ENCODE data around the gene GPR68. TPM values are rescaled to one million over a fixed set of nuclear protein-coding genes. Genes with fewer than 3 reads are reported as not detected.
"Not testable (repeated sequence)": the region's sequence is repeated elsewhere in the genome, so short reads cannot be mapped to it uniquely, and the experiment has no call there.

Gene GPR68
- total RNA-seq, 1 donor, result 8.0 TPM

GRCh38 chr14:91229743-91230200 lies 14.7 kb downstream of the GPR68 start:
- no peak for TF ChIP-seq CTCF (IDR thresholded peaks at IDR 0.05; ENCODE audit: extremely low read depth, low read depth, low read length)
- Histone ChIP-seq H3K36me3 (ENCODE audit: insufficient read depth, low read length) (peaks cover 13% of the 10 kb centered on the region), H3K27ac (ENCODE audit: low read depth, low read length) (peak overlapping the region; percentile 74), H4K20me1 (ENCODE audit: insufficient read depth, low read length) (no peaks in the 10 kb centered on the region), H2AFZ (ENCODE audit: low read length) (no peak overlapping the region), H3K4me2 (ENCODE audit: insufficient read depth, low read length) (peak overlapping the region; percentile 40), H3K4me3 (ENCODE audit: insufficient read depth, low read length) (no peak overlapping the region), H3K27me3 (ENCODE audit: insufficient read depth, low read length) (no peaks in the 10 kb centered on the region), H3K9me3 (ENCODE audit: low read depth, low read length) (no peaks in the 10 kb centered on the region), H3K79me2 (ENCODE audit: insufficient read depth, low read length) (no peaks in the 10 kb centered on the region), H3K4me1 (ENCODE audit: insufficient read depth, low read length) (peaks cover 48% of the 10 kb centered on the region)
- DNase-seq (ENCODE audit: insufficient read length, low spot score, missing footprints), result peak; percentile 86

- H3K4me3 ChIP-seq (ENCODE audit: insufficient read depth, low read length), result no peak overlapping the region
- H3K9me3 ChIP-seq (ENCODE audit: low read depth, low read length), result no peaks in the 10 kb centered on the region
- H4K20me1 ChIP-seq (ENCODE audit: insufficient read depth, low read length), result no peaks in the 10 kb centered on the region
- H3K27me3 ChIP-seq (ENCODE audit: insufficient read depth, low read length), result no peaks in the 10 kb centered on the region
- no peak for DNase-seq (ENCODE audit: insufficient read length, low spot score, missing footprints)
- peaks cover 49% of the 10 kb centered on the region for H3K4me1 ChIP-seq (ENCODE audit: insufficient read depth, low read length)
- H3K79me2 ChIP-seq (ENCODE audit: insufficient read depth, low read length), result no peaks in the 10 kb centered on the region
- TF ChIP-seq CTCF (IDR thresholded peaks at IDR 0.05; ENCODE audit: extremely low read depth, low read depth, low read length), result no peak
- H3K4me2 ChIP-seq (ENCODE audit: insufficient read depth, low read length), result peak overlapping the region; percentile 40
- H3K27ac ChIP-seq (ENCODE audit: low read depth, low read length), result peak overlapping the region; percentile 74
- H3K36me3 ChIP-seq (ENCODE audit: insufficient read depth, low read length), result peaks cover 10% of the 10 kb centered on the region
- H2AFZ ChIP-seq (ENCODE audit: low read length), result no peak overlapping the region
These were observed 15.5 kb downstream of the GPR68 start for GRCh38 chr14:91229005-91229382.

- DNase-seq (ENCODE audit: insufficient read length, low spot score, missing footprints), result peak; percentile 90
- Histone ChIP-seq H3K27me3 (ENCODE audit: insufficient read depth, low read length) (no peaks in the 10 kb centered on the region), H3K9me3 (ENCODE audit: low read depth, low read length) (no peaks in the 10 kb centered on the region), H4K20me1 (ENCODE audit: insufficient read depth, low read length) (no peaks in the 10 kb centered on the region), H2AFZ (ENCODE audit: low read length) (no peak overlapping the region), H3K27ac (ENCODE audit: low read depth, low read length) (peak overlapping the region; percentile 74), H3K4me3 (ENCODE audit: insufficient read depth, low read length) (no peak overlapping the region), H3K4me2 (ENCODE audit: insufficient read depth, low read length) (peak overlapping the region; percentile 39), H3K4me1 (ENCODE audit: insufficient read depth, low read length) (peaks cover 49% of the 10 kb centered on the region), H3K36me3 (ENCODE audit: insufficient read depth, low read length) (peaks cover 10% of the 10 kb centered on the region), H3K79me2 (ENCODE audit: insufficient read depth, low read length) (no peaks in the 10 kb centered on the region)
- TF ChIP-seq CTCF (IDR thresholded peaks at IDR 0.05; ENCODE audit: extremely low read depth, low read depth, low read length), result no peak
These were observed 16.1 kb downstream of the GPR68 start for GRCh38 chr14:91228112-91229004.

GRCh38 chr14:91227183-91227628 lies 17.3 kb downstream of the GPR68 start:
- Histone ChIP-seq H3K79me2 (ENCODE audit: insufficient read depth, low read length) (no peaks in the 10 kb centered on the region), H4K20me1 (ENCODE audit: insufficient read depth, low read length) (no peaks in the 10 kb centered on the region), H3K4me3 (ENCODE audit: insufficient read depth, low read length) (no peak overlapping the region), H3K27ac (ENCODE audit: low read depth, low read length) (peak overlapping the region; percentile 74), H3K27me3 (ENCODE audit: insufficient read depth, low read length) (no peaks in the 10 kb centered on the region), H3K9me3 (ENCODE audit: low read depth, low read length) (no peaks in the 10 kb centered on the region), H3K4me1 (ENCODE audit: insufficient read depth, low read length) (peaks cover 49% of the 10 kb centered on the region), H3K4me2 (ENCODE audit: insufficient read depth, low read length) (no peak overlapping the region), H3K36me3 (ENCODE audit: insufficient read depth, low read length) (peaks cover 3% of the 10 kb centered on the region), H2AFZ (ENCODE audit: low read length) (no peak overlapping the region)
- TF ChIP-seq CTCF (IDR thresholded peaks at IDR 0.05; ENCODE audit: extremely low read depth, low read depth, low read length), result no peak
- DNase-seq (ENCODE audit: insufficient read length, low spot score, missing footprints), result no peak

GRCh38 chr14:91226360-91226759 lies 18.1 kb downstream of the GPR68 start:
- not testable (repeated sequence) for H3K79me2 ChIP-seq (ENCODE audit: insufficient read depth, low read length); H3K27me3 ChIP-seq (ENCODE audit: insufficient read depth, low read length); H3K9me3 ChIP-seq (ENCODE audit: low read depth, low read length); H3K27ac ChIP-seq (ENCODE audit: low read depth, low read length); H3K4me2 ChIP-seq (ENCODE audit: insufficient read depth, low read length); H2AFZ ChIP-seq (ENCODE audit: low read length); DNase-seq (ENCODE audit: insufficient read length, low spot score, missing footprints); H3K36me3 ChIP-seq (ENCODE audit: insufficient read depth, low read length); H4K20me1 ChIP-seq (ENCODE audit: insufficient read depth, low read length); H3K4me3 ChIP-seq (ENCODE audit: insufficient read depth, low read length)
- peaks cover 49% of the 10 kb centered on the region for H3K4me1 ChIP-seq (ENCODE audit: insufficient read depth, low read length)
